ENCODE data around the gene GORASP2. TPM values are rescaled to one million over a fixed set of nuclear protein-coding genes. Genes with fewer than 3 reads are reported as not detected.

The GORASP2 gene
- total RNA-seq, 1 donor from 2014 or later = 67.1 TPM

- Mint-ChIP-seq H3K9me3 (no peaks in the 10 kb centered on the region), H3K4me3 (no peak overlapping the region), H3K27me3 (ENCODE audit: insufficient read depth, low read depth) (no peaks in the 10 kb centered on the region), H3K27ac (no peak overlapping the region), H3K4me1 (peaks cover 11% of the 10 kb centered on the region), H3K36me3 (peaks cover 24% of the 10 kb centered on the region)
- peaks cover 7% of the 10 kb centered on the region for H3K4me1 ChIP-seq
- no peaks in the 10 kb centered on the region for H3K9me3 ChIP-seq (ENCODE audit: low read depth)
- H3K4me3 ChIP-seq = no peak overlapping the region
- no peak for DNase-seq (ENCODE audit: low spot score)
- no peak overlapping the region for H2AFZ ChIP-seq (replicated peaks)
- no peak overlapping the region for H3K4me2 ChIP-seq
- TF ChIP-seq CTCF (IDR thresholded peaks at IDR 0.05) (no peak), EZH2phosphoT487 (IDR thresholded peaks at IDR 0.05) (no peak), EZH2 (IDR thresholded peaks at IDR 0.05) (no peak)
- no peak overlapping the region for H3K9ac ChIP-seq
- peak overlapping the region; percentile 58 for H3K27ac ChIP-seq
- peaks cover 20% of the 10 kb centered on the region for H3F3A ChIP-seq (ENCODE audit: low read depth)
- no peaks in the 10 kb centered on the region for H4K20me1 ChIP-seq (ENCODE audit: low read depth)
- H3K36me3 ChIP-seq = no peaks in the 10 kb centered on the region
- H3K79me2 ChIP-seq (ENCODE audit: low read depth) = no peaks in the 10 kb centered on the region
- peaks cover 7% of the 10 kb centered on the region for H3K27me3 ChIP-seq
These were observed 40.0 kb downstream of the GORASP2 start for GRCh38 chr2:170969030-170969429.

GRCh38 chr2:170969872-170970496 is 40.9 kb downstream of the GORASP2 start:
- Mint-ChIP-seq H3K9me3 (no peaks in the 10 kb centered on the region), H3K27me3 (ENCODE audit: insufficient read depth, low read depth) (no peaks in the 10 kb centered on the region), H3K36me3 (peaks cover 21% of the 10 kb centered on the region), H3K27ac (no peak overlapping the region), H3K4me1 (peaks cover 14% of the 10 kb centered on the region), H3K4me3 (no peak overlapping the region)
- H3K36me3 ChIP-seq = no peaks in the 10 kb centered on the region
- H3K27me3 ChIP-seq = peaks cover 14% of the 10 kb centered on the region
- TF ChIP-seq EZH2phosphoT487 (IDR thresholded peaks at IDR 0.05) = no peak
- TF ChIP-seq CTCF (IDR thresholded peaks at IDR 0.05) = no peak
- no peak for TF ChIP-seq EZH2 (IDR thresholded peaks at IDR 0.05)
- H4K20me1 ChIP-seq (ENCODE audit: low read depth) = no peaks in the 10 kb centered on the region
- no peak overlapping the region for H2AFZ ChIP-seq (replicated peaks)
- peaks cover 23% of the 10 kb centered on the region for H3F3A ChIP-seq (ENCODE audit: low read depth)
- no peak overlapping the region for H3K4me3 ChIP-seq
- H3K4me1 ChIP-seq = peaks cover 7% of the 10 kb centered on the region
- DNase-seq (ENCODE audit: low spot score) = no peak
- no peak overlapping the region for H3K27ac ChIP-seq
- no peaks in the 10 kb centered on the region for H3K9me3 ChIP-seq (ENCODE audit: low read depth)
- no peaks in the 10 kb centered on the region for H3K79me2 ChIP-seq (ENCODE audit: low read depth)
- no peak overlapping the region for H3K9ac ChIP-seq
- H3K4me2 ChIP-seq = no peak overlapping the region

GRCh38 chr2:170971071-170971470 is 42.0 kb downstream of the GORASP2 start:
- H3K4me1 Mint-ChIP-seq = peaks cover 14% of the 10 kb centered on the region
- no peaks in the 10 kb centered on the region for H3K79me2 ChIP-seq (ENCODE audit: low read depth)
- no peaks in the 10 kb centered on the region for H3K9me3 Mint-ChIP-seq
- no peak for DNase-seq (ENCODE audit: low spot score)
- H3K4me1 ChIP-seq = peaks cover 7% of the 10 kb centered on the region
- no peaks in the 10 kb centered on the region for H3K9me3 ChIP-seq (ENCODE audit: low read depth)
- peaks cover 15% of the 10 kb centered on the region for H3K36me3 Mint-ChIP-seq
- no peak overlapping the region for H3K9ac ChIP-seq
- no peak overlapping the region for H3K4me2 ChIP-seq
- H3F3A ChIP-seq (ENCODE audit: low read depth) = peaks cover 25% of the 10 kb centered on the region
- H2AFZ ChIP-seq (replicated peaks) = no peak overlapping the region
- H3K36me3 ChIP-seq = no peaks in the 10 kb centered on the region
- no peak overlapping the region for H3K27ac Mint-ChIP-seq
- H3K4me3 ChIP-seq = no peak overlapping the region
- no peak overlapping the region for H3K4me3 Mint-ChIP-seq
- TF ChIP-seq EZH2 (IDR thresholded peaks at IDR 0.05) (no peak), EZH2phosphoT487 (IDR thresholded peaks at IDR 0.05) (no peak), CTCF (IDR thresholded peaks at IDR 0.05) (no peak)
- no peaks in the 10 kb centered on the region for H4K20me1 ChIP-seq (ENCODE audit: low read depth)
- H3K27me3 ChIP-seq = peaks cover 14% of the 10 kb centered on the region
- H3K27ac ChIP-seq = no peak overlapping the region
- no peaks in the 10 kb centered on the region for H3K27me3 Mint-ChIP-seq (ENCODE audit: insufficient read depth, low read depth)

Measured in neural progenitor cell (in vitro differentiated cells).